ENCODE measurements around the gene RGS16.

The RGS16 gene

DNA sequence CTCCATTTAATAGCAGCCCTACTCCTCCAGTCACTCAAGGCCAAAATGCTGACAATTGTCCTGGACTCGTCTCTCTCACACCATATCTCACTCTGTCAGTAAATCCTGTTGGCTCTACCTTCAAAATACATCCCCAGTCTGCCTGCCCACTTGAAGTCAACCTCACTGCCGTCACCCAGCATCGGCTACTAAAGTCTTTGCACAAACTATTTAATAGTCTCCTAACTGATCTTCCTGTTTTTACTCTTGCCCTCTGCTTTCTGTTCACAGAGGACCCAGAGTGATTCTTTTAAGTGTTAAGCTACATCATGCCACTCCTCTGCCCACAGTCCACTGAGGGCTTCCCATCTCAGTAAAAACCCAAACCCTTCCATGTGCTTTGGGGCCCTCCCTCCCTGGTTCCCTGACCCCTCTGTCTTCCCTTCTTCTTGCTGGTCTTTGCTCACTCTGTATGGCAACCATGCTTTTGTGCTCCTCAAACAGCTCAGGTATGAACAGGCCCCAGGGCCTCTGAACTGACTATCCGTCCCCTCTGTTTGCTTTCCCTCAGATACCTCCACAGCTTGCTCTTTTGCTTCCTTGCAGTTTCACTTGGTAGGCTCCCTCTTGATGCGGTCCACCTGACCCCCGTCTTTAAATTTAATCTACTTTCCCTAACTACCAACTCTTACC lies 34.1 kb downstream of the RGS16 start:
- H3K36me3 ChIP-seq = peaks cover 11% of the 10 kb centered on the region
- no peak overlapping the region for H3K4me3 ChIP-seq
- H3K27me3 ChIP-seq = no peaks in the 10 kb centered on the region
- 0 out of 2 replicates have a peak, but pooled peaks cover 9% of the 10 kb centered on the region for H3K9me3 ChIP-seq
- peak overlapping the region; percentile 70 for H3K27ac ChIP-seq
- H4K20me1 ChIP-seq = no peaks in the 10 kb centered on the region
- H3K4me2 ChIP-seq = peak overlapping the region; percentile 65
- no peak overlapping the region; the same call in 1 of the 2 replicates for H3K9ac ChIP-seq
- no peak for TF ChIP-seq Cebpa-rat (IDR thresholded peaks at IDR 0.05)
- peaks cover 28% of the 10 kb centered on the region for H3K4me1 ChIP-seq

DNA sequence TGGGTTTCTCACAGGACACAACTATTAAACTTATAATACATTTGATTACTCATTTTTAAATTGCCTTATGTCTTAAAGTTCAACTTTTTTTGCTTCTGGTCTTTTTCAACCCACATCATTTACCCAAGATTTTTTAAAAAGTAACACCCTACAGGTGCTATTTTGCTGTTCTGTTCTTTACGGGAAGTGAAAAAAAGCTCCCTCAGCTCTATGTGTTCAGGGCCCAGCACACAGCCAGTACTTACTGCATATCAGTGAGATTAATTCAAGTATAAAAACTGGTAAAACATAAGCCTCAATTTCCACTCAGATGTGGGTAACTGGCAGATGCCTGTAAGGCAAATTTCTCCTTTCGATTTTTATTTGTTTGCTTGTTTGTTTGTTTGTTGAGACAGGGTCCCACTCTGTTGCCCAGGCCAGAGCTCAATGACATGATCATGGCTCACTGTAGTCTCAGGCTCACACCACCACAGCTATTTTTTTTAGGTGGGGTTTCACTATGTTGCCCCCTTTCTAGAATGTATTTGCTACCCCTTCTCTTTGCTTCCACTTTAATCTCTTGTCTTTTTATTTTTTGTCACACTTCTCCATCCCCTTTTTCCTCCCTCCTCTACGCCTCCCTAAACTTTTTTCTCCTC lies 35.4 kb downstream of the RGS16 start:
- Histone ChIP-seq H3K9ac (no peak overlapping the region), H3K9me3 (0 out of 2 replicates have a peak, but pooled peaks cover 9% of the 10 kb centered on the region), H3K27me3 (no peaks in the 10 kb centered on the region), H4K20me1 (no peaks in the 10 kb centered on the region), H3K4me2 (peak overlapping the region; percentile 65), H3K4me3 (no peak overlapping the region), H3K27ac (no peak overlapping the region), H3K4me1 (peaks cover 28% of the 10 kb centered on the region), H3K36me3 (no peaks in the 10 kb centered on the region; the same call in 1 of the 2 replicates)
- no peak for TF ChIP-seq Cebpa-rat (IDR thresholded peaks at IDR 0.05)

DNA sequence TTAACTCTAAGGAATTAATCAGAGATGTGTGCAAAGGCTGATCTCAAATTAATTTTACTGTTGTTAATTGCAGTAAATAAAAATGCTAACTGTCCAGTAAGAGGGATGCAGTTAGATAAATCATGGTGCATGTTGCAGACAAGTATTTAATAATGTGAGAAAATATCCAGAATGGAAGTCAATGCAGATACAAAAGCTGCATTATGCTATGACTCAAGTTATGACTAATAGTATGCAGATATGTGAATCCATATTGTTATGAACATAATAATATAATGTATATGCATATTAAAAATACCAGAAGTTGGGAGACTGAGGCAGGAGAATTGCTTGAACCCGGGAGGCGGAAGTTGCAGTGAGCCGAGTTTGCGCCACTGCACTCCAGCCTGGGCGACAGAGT lies 36.6 kb downstream of the RGS16 start:
- H3K9me3 ChIP-seq = 0 out of 2 replicates have a peak, but pooled peaks cover 9% of the 10 kb centered on the region
- no peak overlapping the region for H3K4me3 ChIP-seq
- no peak for TF ChIP-seq Cebpa-rat (IDR thresholded peaks at IDR 0.05)
- no peaks in the 10 kb centered on the region for H4K20me1 ChIP-seq
- H3K27me3 ChIP-seq = no peaks in the 10 kb centered on the region
- no peak overlapping the region for H3K27ac ChIP-seq
- H3K4me2 ChIP-seq = no peak overlapping the region
- no peak overlapping the region for H3K9ac ChIP-seq
- H3K36me3 ChIP-seq = no peaks in the 10 kb centered on the region; the same call in 1 of the 2 replicates
- H3K4me1 ChIP-seq = peaks cover 28% of the 10 kb centered on the region

- Histone ChIP-seq H3K4me3 (no peak overlapping the region), H3K9me3 (no peaks in the 10 kb centered on the region), H3K27ac (no peak overlapping the region), H3K9ac (no peak overlapping the region), H3K36me3 (no peaks in the 10 kb centered on the region), H3K4me1 (peaks cover 21% of the 10 kb centered on the region), H4K20me1 (no peaks in the 10 kb centered on the region), H3K4me2 (no peak overlapping the region), H3K27me3 (no peaks in the 10 kb centered on the region)
- no peak for TF ChIP-seq Cebpa-rat (IDR thresholded peaks at IDR 0.05)
These were observed 38.7 kb downstream of the RGS16 start for GRCh38 chr1:182565537-182565936.

DNA sequence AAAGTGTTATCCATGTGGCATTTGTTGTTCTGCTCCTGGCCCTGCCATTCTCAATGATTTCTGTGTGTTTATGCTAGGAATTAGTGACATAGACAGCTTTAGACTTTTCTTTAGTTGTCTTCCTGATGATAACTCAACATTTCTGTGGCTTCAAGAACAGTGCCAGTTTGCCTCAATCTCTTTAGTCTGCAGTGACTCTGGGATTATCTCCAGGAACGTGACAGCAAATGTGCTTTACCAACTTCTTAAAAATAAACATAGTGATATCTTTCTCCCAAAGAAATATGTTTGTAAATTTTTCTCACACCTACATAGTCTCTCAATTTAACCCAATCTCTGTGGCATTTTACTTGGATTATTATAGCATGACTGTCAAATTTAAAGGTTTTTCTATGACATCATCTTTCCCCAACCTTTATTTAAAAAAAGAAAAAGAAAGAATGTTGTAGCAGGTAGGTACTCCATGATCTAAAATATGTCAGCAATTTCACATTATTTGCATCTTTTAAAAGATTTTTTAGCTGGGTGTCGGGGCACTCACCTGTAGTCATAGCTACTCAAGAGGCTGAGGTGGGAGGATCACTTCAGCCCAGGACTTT lies 39.7 kb downstream of the RGS16 start:
- Histone ChIP-seq H3K4me3 (no peak overlapping the region), H3K9ac (no peak overlapping the region), H3K36me3 (no peaks in the 10 kb centered on the region), H3K27me3 (no peaks in the 10 kb centered on the region), H3K9me3 (no peaks in the 10 kb centered on the region), H3K4me1 (peaks cover 10% of the 10 kb centered on the region), H4K20me1 (no peaks in the 10 kb centered on the region), H3K27ac (no peak overlapping the region), H3K4me2 (no peak overlapping the region)
- no peak for TF ChIP-seq Cebpa-rat (IDR thresholded peaks at IDR 0.05)

GRCh38 chr1:182563095-182563494 lies 41.1 kb downstream of the RGS16 start:
- H3K4me3 ChIP-seq = no peak overlapping the region
- H3K4me1 ChIP-seq = peaks cover 5% of the 10 kb centered on the region; the same call in 1 of the 2 replicates
- H3K36me3 ChIP-seq = no peaks in the 10 kb centered on the region
- no peaks in the 10 kb centered on the region for H3K27me3 ChIP-seq
- no peak overlapping the region for H3K27ac ChIP-seq
- no peak for TF ChIP-seq Cebpa-rat (IDR thresholded peaks at IDR 0.05)
- H4K20me1 ChIP-seq = no peaks in the 10 kb centered on the region
- no peaks in the 10 kb centered on the region for H3K9me3 ChIP-seq
- H3K9ac ChIP-seq = no peak overlapping the region
- H3K4me2 ChIP-seq = no peak overlapping the region

DNA sequence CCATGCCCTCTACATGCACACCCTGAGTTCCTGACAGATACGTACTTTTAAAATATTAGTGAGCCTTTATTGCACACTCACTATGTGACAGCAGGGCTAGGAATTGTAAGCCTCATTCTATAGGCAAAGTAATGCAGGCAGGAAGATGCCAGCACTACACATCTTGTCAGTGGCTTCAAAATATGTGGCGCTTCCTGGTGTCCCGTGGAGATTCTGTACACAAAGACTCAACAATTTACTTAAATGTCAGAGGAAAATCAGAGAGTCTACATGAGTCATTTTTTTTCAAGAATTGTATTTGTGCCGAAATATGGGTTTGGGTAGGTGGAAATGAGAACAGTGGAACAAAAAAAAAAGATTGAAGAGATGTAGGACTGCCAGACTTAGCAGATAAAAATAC lies 42.7 kb downstream of the RGS16 start:
- Histone ChIP-seq H3K9ac (no peak overlapping the region), H3K36me3 (no peaks in the 10 kb centered on the region), H3K9me3 (no peaks in the 10 kb centered on the region), H3K4me1 (peaks cover 9% of the 10 kb centered on the region; the same call in 1 of the 2 replicates), H3K27me3 (no peaks in the 10 kb centered on the region), H3K4me2 (no peak overlapping the region), H4K20me1 (no peaks in the 10 kb centered on the region), H3K27ac (no peak overlapping the region), H3K4me3 (no peak overlapping the region)
- TF ChIP-seq Cebpa-rat (IDR thresholded peaks at IDR 0.05) = no peak

DNA sequence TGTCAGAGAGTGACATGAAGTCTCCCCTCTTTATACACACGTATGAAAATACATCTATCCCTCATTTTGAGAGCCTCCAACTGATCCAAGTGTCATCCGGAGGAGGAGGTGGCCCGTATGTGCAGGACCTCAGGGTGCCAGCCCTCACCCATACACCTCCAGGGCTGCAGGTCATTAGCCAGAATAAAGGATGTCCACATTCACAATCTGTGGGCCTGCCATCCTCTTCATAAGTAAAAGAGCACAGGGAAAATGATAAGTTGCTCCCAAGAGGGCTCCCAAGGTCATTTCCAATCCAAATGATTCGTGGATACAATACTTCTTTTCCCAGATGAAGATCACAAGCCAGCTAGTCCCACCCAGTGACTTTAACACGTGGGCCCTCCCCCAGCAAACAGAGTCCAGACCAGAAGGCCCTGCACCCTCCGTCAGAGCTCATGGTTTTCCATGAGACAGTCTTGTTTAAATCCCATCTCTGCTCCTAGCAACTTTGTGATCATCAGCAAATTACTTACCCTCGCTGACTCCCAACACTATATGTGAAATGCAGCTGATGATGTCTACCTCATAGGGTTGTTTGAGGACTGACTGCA lies 43.7 kb downstream of the RGS16 start:
- Histone ChIP-seq H3K9ac (no peak overlapping the region), H3K4me3 (no peak overlapping the region), H3K36me3 (no peaks in the 10 kb centered on the region), H3K4me1 (peaks cover 17% of the 10 kb centered on the region), H3K4me2 (no peak overlapping the region), H3K27me3 (no peaks in the 10 kb centered on the region), H3K9me3 (no peaks in the 10 kb centered on the region), H4K20me1 (no peaks in the 10 kb centered on the region), H3K27ac (no peak overlapping the region)
- TF ChIP-seq Cebpa-rat (IDR thresholded peaks at IDR 0.05) = no peak

- H3K4me2 ChIP-seq = peak overlapping the region; percentile 25
These were observed 47.9 kb downstream of the RGS16 start for GRCh38 chr1:182556279-182556678.

DNA sequence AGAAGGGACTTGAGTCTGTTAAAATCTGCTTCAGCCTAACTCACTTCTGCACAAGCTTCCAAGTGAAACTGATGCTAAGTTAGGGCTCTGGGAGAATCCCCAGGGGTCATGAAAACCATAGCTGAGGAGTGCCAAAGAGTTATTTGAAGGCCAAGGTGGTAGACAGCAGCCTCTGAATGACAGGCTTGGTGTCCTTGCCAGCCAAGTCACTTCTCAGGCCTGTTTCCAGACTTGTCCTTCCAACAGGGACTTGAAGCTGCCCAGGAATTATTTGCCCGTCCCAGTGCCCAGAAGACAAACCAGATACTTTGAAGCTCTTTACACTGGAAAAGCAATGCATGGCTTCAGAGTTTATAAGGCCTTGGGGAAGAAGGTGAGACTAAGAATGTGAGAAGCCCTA lies 48.7 kb downstream of the RGS16 start:
- Histone ChIP-seq H3K4me2 (peak overlapping the region; percentile 25), H3K4me3 (no peak overlapping the region), H4K20me1 (no peaks in the 10 kb centered on the region), H3K27me3 (no peaks in the 10 kb centered on the region), H3K36me3 (no peaks in the 10 kb centered on the region), H3K9ac (no peak overlapping the region), H3K27ac (no peak overlapping the region), H3K4me1 (peaks cover 36% of the 10 kb centered on the region), H3K9me3 (peaks cover 7% of the 10 kb centered on the region)
- no peak for TF ChIP-seq Cebpa-rat (IDR thresholded peaks at IDR 0.05)

More at GRCh38 chr1:182556279-182556678, 47.9 kb downstream of the RGS16 start:
- no peaks in the 10 kb centered on the region for H3K27me3 ChIP-seq
- no peaks in the 10 kb centered on the region for H3K36me3 ChIP-seq
- TF ChIP-seq Cebpa-rat (IDR thresholded peaks at IDR 0.05) = no peak
- no peak overlapping the region for H3K27ac ChIP-seq
- H4K20me1 ChIP-seq = no peaks in the 10 kb centered on the region
- no peak overlapping the region for H3K4me3 ChIP-seq
- no peak overlapping the region for H3K9ac ChIP-seq
- peaks cover 36% of the 10 kb centered on the region for H3K4me1 ChIP-seq
- H3K9me3 ChIP-seq = peaks cover 7% of the 10 kb centered on the region
